C4-2B (cell line): Measurements from ENCODE around the gene COMMD7.

Source experiments
- ZFX ChIP-seq: fragments of 450-650 bp; IDR thresholded peaks from 2 replicates; pipeline ENCODE4 v1.6.1; 2017
- TF ChIP-seq, protein P1 (sequence below): fragments of 450-650 bp; conservative IDR thresholded peaks from 2 replicates; pipeline ENCODE4 v1.5.1; 2017; ENCODE audit warnings: mild to moderate bottlenecking

DNA sequence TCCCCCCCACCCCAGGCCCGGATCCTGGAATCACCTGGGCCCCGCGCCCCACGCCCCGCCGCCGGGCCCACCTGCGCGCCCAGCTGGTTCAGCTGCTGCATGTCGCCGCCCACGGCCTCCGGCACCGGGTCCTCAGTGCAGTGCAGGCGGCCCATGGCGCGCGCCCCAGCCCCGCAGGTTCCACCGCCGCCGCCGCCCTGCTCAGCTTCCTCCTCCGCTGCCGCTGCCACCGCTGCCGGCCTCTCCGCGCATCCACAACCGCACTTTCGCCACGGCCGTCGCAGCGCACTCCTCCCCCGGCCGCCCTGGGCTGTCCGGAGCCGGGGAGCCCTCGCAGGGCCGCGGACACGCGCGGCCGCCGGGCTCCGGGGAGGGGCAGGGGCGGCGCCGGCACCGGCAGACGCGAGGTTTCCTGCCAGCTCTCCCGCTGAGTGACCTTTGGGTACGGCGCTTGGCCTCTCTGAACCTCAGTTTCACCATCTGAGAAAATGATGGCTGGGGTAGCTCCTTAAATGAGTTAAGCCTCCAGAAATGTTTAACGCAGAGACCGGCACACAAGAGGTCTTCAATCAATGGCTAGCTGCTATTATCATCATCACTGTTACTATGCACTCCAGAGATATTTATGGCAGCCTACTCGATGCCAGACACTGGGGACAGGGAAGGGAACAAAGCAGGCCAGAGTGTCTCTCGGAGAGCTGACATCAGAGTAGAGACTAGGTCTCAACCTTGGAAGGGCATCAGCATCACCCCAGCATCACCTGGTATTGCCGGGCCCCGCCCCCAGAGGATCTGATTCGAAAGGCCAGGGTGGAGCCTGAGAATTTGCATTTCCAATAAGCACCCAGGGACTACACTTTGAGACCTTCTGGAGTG, at the start of gene COMMD7:
- TF ChIP-seq, protein P1, sequence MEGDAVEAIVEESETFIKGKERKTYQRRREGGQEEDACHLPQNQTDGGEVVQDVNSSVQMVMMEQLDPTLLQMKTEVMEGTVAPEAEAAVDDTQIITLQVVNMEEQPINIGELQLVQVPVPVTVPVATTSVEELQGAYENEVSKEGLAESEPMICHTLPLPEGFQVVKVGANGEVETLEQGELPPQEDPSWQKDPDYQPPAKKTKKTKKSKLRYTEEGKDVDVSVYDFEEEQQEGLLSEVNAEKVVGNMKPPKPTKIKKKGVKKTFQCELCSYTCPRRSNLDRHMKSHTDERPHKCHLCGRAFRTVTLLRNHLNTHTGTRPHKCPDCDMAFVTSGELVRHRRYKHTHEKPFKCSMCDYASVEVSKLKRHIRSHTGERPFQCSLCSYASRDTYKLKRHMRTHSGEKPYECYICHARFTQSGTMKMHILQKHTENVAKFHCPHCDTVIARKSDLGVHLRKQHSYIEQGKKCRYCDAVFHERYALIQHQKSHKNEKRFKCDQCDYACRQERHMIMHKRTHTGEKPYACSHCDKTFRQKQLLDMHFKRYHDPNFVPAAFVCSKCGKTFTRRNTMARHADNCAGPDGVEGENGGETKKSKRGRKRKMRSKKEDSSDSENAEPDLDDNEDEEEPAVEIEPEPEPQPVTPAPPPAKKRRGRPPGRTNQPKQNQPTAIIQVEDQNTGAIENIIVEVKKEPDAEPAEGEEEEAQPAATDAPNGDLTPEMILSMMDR = no peak
- peak; percentile 85; the same call in 1 of the 2 replicates for TF ChIP-seq ZFX
